Body of pancreas (tissue), 4 donors: Measurements from ENCODE around the gene CHFR.
"Not testable (repeated sequence)": the region's sequence is repeated elsewhere in the genome, so short reads cannot be mapped to it uniquely, and the experiment has no call there.

ENCODE experiments used
- POLR2A ChIP-seq, 3 donors: fragments of 450-650 bp; IDR thresholded peaks; one replicate each; pipeline ENCODE4 v1.6.1; 2016; ENCODE audit warnings: antibody characterized with exemption in 3 of 3, mild to moderate bottlenecking in 2 of 3
- TF ChIP-seq, protein P1 (sequence below), 7 experiments: fragments of 450-650 bp in 4 of 7; fragments of 200-600 bp in 3 of 7; sonication (generic) in 3 of 7; IDR thresholded peaks; one replicate each; pipeline ENCODE4 v1.5.1; 2016 to 2019; ENCODE audit warnings: antibody characterized with exemption in 7 of 7

GRCh38 chr12:132874620-132875019 lies 12.8 kb downstream of the CHFR start:
- TF ChIP-seq, protein P1, sequence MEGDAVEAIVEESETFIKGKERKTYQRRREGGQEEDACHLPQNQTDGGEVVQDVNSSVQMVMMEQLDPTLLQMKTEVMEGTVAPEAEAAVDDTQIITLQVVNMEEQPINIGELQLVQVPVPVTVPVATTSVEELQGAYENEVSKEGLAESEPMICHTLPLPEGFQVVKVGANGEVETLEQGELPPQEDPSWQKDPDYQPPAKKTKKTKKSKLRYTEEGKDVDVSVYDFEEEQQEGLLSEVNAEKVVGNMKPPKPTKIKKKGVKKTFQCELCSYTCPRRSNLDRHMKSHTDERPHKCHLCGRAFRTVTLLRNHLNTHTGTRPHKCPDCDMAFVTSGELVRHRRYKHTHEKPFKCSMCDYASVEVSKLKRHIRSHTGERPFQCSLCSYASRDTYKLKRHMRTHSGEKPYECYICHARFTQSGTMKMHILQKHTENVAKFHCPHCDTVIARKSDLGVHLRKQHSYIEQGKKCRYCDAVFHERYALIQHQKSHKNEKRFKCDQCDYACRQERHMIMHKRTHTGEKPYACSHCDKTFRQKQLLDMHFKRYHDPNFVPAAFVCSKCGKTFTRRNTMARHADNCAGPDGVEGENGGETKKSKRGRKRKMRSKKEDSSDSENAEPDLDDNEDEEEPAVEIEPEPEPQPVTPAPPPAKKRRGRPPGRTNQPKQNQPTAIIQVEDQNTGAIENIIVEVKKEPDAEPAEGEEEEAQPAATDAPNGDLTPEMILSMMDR (IDR thresholded peaks at IDR 0.05), result not testable (repeated sequence)
- TF ChIP-seq POLR2A (IDR thresholded peaks at IDR 0.05), result not testable (repeated sequence)
